Upper lobe of left lung (tissue), 4 donors: ENCODE results near the gene PAPLN.

Experiments used
- EP300 ChIP-seq, 4 donors: sonication (generic); formaldehyde crosslinking; IDR thresholded peaks; one replicate each; pipeline ENCODE4 v1.5.1; 2017; ENCODE audit warnings: antibody characterized with exemption in 4 of 4, control low read depth in 2 of 4
- POLR2A ChIP-seq, 4 donors: fragments of 450-650 bp; IDR thresholded peaks; one replicate each; pipeline ENCODE4 v1.5.1; 2016 to 2017; ENCODE audit warnings: antibody characterized with exemption in 4 of 4, mild to moderate bottlenecking in 2 of 4
- TF ChIP-seq, protein P1 (sequence below), 6 experiments: fragments of 450-650 bp in 4 of 6; fragments of 200-600 bp in 2 of 6; sonication (generic) in 2 of 6; IDR thresholded peaks; one replicate each; pipeline ENCODE4 v1.5.1; 2016 to 2019; ENCODE audit warnings: antibody characterized with exemption in 6 of 6

DNA sequence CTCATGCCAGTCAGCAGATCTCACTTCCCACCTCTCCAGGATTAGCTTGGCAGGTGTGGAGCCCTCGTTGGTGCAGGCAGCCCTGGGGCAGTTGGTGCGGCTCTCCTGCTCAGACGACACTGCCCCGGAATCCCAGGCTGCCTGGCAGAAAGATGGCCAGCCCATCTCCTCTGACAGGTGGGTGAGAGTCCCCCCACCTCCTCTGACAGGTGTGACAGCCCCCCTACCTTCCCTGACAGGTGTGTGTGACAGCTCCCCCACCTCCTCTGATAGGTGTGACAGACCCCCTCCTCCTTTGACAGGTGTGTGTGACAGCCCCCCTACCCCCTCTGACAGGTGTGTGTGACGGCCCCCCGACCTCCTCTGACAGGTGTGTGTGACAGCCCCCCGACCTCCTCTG is 26.3 kb downstream of the PAPLN start:
- TF ChIP-seq, protein P1, sequence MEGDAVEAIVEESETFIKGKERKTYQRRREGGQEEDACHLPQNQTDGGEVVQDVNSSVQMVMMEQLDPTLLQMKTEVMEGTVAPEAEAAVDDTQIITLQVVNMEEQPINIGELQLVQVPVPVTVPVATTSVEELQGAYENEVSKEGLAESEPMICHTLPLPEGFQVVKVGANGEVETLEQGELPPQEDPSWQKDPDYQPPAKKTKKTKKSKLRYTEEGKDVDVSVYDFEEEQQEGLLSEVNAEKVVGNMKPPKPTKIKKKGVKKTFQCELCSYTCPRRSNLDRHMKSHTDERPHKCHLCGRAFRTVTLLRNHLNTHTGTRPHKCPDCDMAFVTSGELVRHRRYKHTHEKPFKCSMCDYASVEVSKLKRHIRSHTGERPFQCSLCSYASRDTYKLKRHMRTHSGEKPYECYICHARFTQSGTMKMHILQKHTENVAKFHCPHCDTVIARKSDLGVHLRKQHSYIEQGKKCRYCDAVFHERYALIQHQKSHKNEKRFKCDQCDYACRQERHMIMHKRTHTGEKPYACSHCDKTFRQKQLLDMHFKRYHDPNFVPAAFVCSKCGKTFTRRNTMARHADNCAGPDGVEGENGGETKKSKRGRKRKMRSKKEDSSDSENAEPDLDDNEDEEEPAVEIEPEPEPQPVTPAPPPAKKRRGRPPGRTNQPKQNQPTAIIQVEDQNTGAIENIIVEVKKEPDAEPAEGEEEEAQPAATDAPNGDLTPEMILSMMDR (IDR thresholded peaks at IDR 0.05), result no peak
- TF ChIP-seq POLR2A (IDR thresholded peaks at IDR 0.05), result no peak
- no peak for TF ChIP-seq EP300 (IDR thresholded peaks at IDR 0.05)
